ENCODE measurements around the gene CACNA2D1.
"Not testable (repeated sequence)": the region's sequence is repeated elsewhere in the genome, so short reads cannot be mapped to it uniquely, and the experiment has no call there.

The CACNA2D1 gene

GRCh38 chr7:82438521-82438920 lies 5.1 kb downstream of the CACNA2D1 start:
- H3K4me3 ChIP-seq (replicated peaks; ENCODE audit: low read depth, low read length): no peak overlapping the region
- TF ChIP-seq, protein P1, sequence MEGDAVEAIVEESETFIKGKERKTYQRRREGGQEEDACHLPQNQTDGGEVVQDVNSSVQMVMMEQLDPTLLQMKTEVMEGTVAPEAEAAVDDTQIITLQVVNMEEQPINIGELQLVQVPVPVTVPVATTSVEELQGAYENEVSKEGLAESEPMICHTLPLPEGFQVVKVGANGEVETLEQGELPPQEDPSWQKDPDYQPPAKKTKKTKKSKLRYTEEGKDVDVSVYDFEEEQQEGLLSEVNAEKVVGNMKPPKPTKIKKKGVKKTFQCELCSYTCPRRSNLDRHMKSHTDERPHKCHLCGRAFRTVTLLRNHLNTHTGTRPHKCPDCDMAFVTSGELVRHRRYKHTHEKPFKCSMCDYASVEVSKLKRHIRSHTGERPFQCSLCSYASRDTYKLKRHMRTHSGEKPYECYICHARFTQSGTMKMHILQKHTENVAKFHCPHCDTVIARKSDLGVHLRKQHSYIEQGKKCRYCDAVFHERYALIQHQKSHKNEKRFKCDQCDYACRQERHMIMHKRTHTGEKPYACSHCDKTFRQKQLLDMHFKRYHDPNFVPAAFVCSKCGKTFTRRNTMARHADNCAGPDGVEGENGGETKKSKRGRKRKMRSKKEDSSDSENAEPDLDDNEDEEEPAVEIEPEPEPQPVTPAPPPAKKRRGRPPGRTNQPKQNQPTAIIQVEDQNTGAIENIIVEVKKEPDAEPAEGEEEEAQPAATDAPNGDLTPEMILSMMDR (IDR thresholded peaks at IDR 0.05; ENCODE audit: low read depth, low read length, missing control alignments): no peak
- DNase-seq (ENCODE audit: extremely low read depth, low read depth): no peak

GRCh38 chr7:82435769-82436168 lies 7.8 kb downstream of the CACNA2D1 start:
- TF ChIP-seq, protein P1 (IDR thresholded peaks at IDR 0.05; ENCODE audit: low read depth, low read length, missing control alignments): no peak
- DNase-seq (ENCODE audit: extremely low read depth, low read depth): no peak
- H3K4me3 ChIP-seq (replicated peaks; ENCODE audit: low read depth, low read length): no peak overlapping the region

- DNase-seq (ENCODE audit: extremely low read depth, low read depth): no peak
- no peak overlapping the region for H3K4me3 ChIP-seq (replicated peaks; ENCODE audit: low read depth, low read length)
- TF ChIP-seq, protein P1 (IDR thresholded peaks at IDR 0.05; ENCODE audit: low read depth, low read length, missing control alignments): no peak
These were observed 9.1 kb downstream of the CACNA2D1 start for GRCh38 chr7:82434275-82435022.

GRCh38 chr7:82433507-82433906 lies 10.1 kb downstream of the CACNA2D1 start:
- TF ChIP-seq, protein P1 (IDR thresholded peaks at IDR 0.05; ENCODE audit: low read depth, low read length, missing control alignments): no peak
- DNase-seq (ENCODE audit: extremely low read depth, low read depth): no peak
- no peak overlapping the region for H3K4me3 ChIP-seq (replicated peaks; ENCODE audit: low read depth, low read length)

GRCh38 chr7:82432743-82433142 lies 10.8 kb downstream of the CACNA2D1 start:
- not testable (repeated sequence) for DNase-seq (ENCODE audit: extremely low read depth, low read depth); H3K4me3 ChIP-seq (replicated peaks; ENCODE audit: low read depth, low read length)

GRCh38 chr7:82430500-82431465 lies 12.8 kb downstream of the CACNA2D1 start:
- H3K4me3 ChIP-seq (replicated peaks; ENCODE audit: low read depth, low read length): no peak overlapping the region
- TF ChIP-seq, protein P1 (IDR thresholded peaks at IDR 0.05; ENCODE audit: low read depth, low read length, missing control alignments): no peak
- DNase-seq (ENCODE audit: extremely low read depth, low read depth): no peak

DNA sequence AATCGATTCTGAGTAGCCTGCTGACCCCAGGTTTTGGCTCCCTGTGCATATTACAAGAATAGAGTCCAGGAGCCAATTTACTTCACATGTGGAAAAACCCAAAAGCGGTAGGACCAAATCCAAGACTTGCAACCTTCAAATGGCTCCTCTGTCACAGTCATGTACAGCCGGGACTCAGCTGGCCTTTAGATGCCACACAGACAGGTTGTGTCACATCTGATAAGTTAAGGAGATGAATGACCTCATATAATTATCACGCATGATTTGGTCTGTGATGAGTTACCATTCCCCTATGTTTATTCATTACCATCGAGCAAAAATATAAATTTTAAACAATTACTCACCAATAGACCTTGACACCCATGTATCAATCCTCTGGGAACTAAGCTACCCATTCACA lies 14.2 kb downstream of the CACNA2D1 start:
- DNase-seq (ENCODE audit: extremely low read depth, low read depth): no peak
- no peak overlapping the region for H3K4me3 ChIP-seq (replicated peaks; ENCODE audit: low read depth, low read length)
- TF ChIP-seq, protein P1 (IDR thresholded peaks at IDR 0.05; ENCODE audit: low read depth, low read length, missing control alignments): no peak
